ENCODE measurements around the gene KATNB1.
A peak's percentile ranks its signal among the peaks of the same experiment; 100 is the strongest.

Gene KATNB1

GRCh38 chr16:57694725-57695679 lies 40.6 kb upstream of the KATNB1 start, which contains the start of gene DRC7:
Gene DRC7 (plus strand): TSS chr16:57694806. CDS start chr16:57697950, 3,144 bp downstream.
- H3K4me3 ChIP-seq (ENCODE audit: low read depth, low read length) = peak within 1 kb of the TSS; percentile 42
- H3K27me3 ChIP-seq = no peaks in the 10 kb centered on the region
- H3K36me3 ChIP-seq = no peaks in the 10 kb centered on the region
- H3K9me3 ChIP-seq = no peaks in the 10 kb centered on the region
- DNase-seq = peak; percentile 73
- TF ChIP-seq CTCF (IDR thresholded peaks at IDR 0.05; ENCODE audit: low read depth, low read length) = no peak
- H3K4me1 ChIP-seq = no peaks in the 10 kb centered on the region

- TF ChIP-seq CTCF (IDR thresholded peaks at IDR 0.05; ENCODE audit: low read depth, low read length) = no peak
- Histone ChIP-seq H3K4me3 (ENCODE audit: low read depth, low read length) (no peak overlapping the region), H3K27me3 (no peaks in the 10 kb centered on the region), H3K4me1 (no peaks in the 10 kb centered on the region), H3K36me3 (no peaks in the 10 kb centered on the region), H3K9me3 (no peaks in the 10 kb centered on the region)
- no peak for DNase-seq
Measured at GRCh38 chr16:57695680-57696069, 39.9 kb upstream of the KATNB1 start.

GRCh38 chr16:57696240-57696639 lies 39.3 kb upstream of the KATNB1 start:
- Histone ChIP-seq H3K4me1 (no peaks in the 10 kb centered on the region), H3K27me3 (no peaks in the 10 kb centered on the region), H3K4me3 (ENCODE audit: low read depth, low read length) (no peak overlapping the region), H3K9me3 (no peaks in the 10 kb centered on the region), H3K36me3 (no peaks in the 10 kb centered on the region)
- no peak for TF ChIP-seq CTCF (IDR thresholded peaks at IDR 0.05; ENCODE audit: low read depth, low read length)
- DNase-seq = no peak

- TF ChIP-seq CTCF (IDR thresholded peaks at IDR 0.05; ENCODE audit: low read depth, low read length) = no peak
- no peak for DNase-seq
- no peaks in the 10 kb centered on the region for H3K36me3 ChIP-seq
- H3K4me3 ChIP-seq (ENCODE audit: low read depth, low read length) = no peak overlapping the region
- H3K9me3 ChIP-seq = no peaks in the 10 kb centered on the region
- no peaks in the 10 kb centered on the region for H3K4me1 ChIP-seq
- H3K27me3 ChIP-seq = no peaks in the 10 kb centered on the region
Measured at GRCh38 chr16:57697896-57698537, 37.6 kb upstream of the KATNB1 start.

- TF ChIP-seq CTCF (IDR thresholded peaks at IDR 0.05; ENCODE audit: low read depth, low read length) = no peak
- no peaks in the 10 kb centered on the region for H3K4me1 ChIP-seq
- DNase-seq = no peak
- H3K27me3 ChIP-seq = no peaks in the 10 kb centered on the region
- H3K4me3 ChIP-seq (ENCODE audit: low read depth, low read length) = no peak overlapping the region
- H3K9me3 ChIP-seq = no peaks in the 10 kb centered on the region
- H3K36me3 ChIP-seq = no peaks in the 10 kb centered on the region
Measured at GRCh38 chr16:57698812-57699405, 36.7 kb upstream of the KATNB1 start.

Data from BE2C (cell line).